GM21717 (cell line): Measurements from ENCODE around the gene VPS13D.
"Not testable (repeated sequence)": the region's sequence is repeated elsewhere in the genome, so short reads cannot be mapped to it uniquely, and the experiment has no call there.

ENCODE experiments used
- ATAC-seq: cut with Tn5 transposase; IDR thresholded peaks from one replicate; pipeline ENCODE4 v1.9.1; 2021; ENCODE audit warnings: mild to moderate bottlenecking, moderate library complexity; ENCODE audit not compliant: unreplicated experiment

VPS13D gene

DNA sequence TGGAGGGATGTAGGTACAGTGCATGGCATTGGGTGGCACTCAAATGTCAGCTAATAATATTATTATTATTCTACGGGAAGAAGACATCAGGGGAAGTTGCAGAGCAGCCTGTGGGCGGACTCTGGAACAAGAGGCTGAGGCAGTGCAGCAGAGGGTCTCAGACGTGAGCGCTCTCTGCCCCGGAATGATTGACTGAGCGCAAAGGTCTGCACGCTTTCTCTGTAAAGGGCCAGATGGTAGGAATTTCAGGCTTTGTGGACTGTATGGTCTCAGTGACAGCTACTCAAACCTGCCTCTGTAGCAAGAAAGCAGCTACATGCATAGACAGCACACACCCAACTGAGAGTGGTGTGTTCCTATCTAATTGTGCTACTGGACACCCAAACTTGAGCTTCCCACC is 29.6 kb upstream of the VPS13D start:
- no peak for ATAC-seq

DNA sequence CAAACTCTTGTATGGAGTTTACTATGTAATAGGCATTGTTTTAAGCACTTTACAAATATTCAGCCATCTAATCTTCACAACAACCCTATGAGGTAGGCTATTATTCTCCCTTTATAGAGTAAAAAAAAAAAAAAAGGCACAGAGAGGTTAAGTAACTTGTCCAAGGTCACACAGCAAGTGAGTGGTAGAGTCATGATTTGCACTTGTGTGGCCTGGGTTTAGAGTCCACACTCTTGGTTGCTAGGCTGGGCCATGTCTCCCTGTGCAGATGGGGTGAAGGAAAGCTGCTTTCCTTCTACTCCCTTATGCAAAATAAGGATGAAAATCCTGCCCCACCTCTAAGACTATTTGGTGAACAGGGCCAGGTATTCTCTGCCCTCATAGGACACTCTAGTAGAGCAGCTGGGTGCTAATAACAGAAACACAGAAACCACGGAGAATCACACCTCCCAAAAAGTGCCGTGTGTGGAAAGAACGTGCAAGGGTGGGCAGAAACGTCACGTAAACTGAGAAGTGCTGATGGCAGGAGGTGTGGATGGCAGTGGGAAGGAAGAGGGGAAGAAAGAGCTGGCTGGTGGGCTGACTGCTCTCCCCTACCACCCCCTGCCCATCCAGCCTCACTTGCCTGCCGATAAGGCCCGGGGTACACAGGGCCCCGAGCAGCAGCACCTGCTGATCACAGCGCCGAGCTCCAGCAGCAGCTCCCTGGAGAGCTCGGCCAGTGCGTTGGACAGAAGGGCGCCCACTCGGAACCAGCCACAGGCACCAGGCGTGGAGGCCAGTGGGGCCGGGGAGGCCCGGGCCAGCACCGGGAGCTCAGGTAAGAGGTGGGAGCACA is 28.3 kb upstream of the VPS13D start:
- ATAC-seq = no peak

DNA sequence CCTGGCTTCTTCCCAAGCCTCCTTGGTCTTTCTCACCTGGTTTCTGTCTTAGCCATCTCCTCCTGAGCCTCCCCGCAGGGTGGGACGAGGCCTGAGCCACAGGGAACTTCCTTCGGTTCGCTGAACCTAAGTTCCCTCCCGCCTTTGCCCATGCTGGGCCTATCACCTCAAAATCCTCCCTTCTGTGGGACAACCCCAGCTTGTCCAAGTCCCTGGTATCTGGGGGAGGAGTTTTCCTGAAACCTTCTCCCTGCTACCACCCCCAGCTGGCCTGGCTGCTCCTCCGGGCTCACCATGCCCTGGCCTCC is 27.7 kb upstream of the VPS13D start:
- ATAC-seq = no peak

DNA sequence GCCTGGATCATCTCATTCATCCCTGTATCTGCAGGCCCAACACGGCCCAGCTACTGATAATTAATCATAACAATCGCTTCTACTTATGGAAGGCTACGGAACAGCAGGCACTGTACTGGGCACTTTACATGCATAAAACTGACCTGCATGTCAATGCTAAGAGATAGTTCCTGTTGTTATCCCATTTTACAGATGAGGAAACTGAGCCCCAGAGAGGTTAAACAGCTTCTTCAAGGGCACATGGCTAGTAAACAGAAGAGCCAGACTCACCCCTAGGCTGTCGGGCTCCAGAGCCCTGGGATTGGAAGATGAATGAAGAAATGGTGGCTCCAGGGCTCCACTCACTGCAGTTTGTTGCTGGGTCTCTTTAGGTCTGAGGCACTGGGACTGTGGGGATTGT is 27.3 kb upstream of the VPS13D start:
- ATAC-seq = no peak

DNA sequence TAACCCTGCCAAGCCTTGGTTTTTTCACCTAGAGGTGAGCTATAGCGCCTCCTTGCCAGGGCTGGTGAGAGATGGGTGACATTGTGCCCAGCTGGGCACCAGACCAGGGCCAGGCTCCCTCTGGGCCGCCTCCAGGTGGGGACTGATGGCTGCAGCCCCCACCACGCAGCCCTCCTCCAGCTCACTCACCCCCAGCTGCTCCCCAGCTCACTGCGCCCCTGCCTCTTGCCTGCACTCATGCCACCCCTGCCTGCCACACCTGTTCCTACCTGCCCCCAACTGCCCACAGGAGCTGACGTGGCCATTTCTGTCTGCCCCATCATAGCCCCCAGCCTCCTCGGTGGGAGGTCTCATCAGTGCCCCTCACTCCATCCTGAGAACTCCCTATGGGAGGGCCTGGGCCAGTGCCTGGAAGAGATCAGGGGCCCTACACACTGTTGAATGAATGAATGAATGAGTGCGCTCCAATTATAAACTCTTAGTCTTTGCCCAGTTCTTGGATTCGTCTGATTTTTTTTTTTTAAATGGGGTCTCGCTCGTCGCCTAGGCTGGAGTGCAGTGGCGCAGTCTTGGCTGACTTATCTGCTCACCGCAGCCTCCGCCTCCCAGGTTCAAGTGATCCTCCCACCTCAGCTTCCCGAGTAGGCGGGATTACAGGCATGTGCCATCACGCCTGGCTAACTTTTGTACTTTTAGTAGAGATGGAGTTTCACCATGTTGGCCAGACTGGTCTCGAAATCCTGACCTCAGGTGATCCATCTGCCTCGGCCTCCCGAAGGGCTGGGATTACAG is 26.4 kb upstream of the VPS13D start:
- ATAC-seq = no peak

DNA sequence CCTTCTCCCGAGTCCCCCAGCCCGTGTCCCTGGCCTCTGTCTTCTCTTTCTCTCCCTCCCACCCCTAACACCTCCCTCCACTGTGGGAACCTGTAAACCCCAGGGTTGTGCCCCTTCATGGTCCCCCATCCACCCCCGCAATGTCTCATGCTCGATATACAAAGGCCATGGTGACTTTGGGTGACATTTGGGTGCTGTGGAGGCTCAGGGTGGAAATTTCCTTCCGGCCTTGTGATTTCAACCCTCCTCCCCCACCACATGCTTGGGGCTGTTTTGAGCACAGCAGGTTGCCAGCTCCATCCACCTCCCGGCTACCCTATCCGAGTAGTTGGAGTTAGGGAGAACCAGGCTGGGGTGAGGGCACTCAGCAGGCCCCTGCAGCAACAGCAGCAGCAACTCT is 25.7 kb upstream of the VPS13D start:
- ATAC-seq = no peak

DNA sequence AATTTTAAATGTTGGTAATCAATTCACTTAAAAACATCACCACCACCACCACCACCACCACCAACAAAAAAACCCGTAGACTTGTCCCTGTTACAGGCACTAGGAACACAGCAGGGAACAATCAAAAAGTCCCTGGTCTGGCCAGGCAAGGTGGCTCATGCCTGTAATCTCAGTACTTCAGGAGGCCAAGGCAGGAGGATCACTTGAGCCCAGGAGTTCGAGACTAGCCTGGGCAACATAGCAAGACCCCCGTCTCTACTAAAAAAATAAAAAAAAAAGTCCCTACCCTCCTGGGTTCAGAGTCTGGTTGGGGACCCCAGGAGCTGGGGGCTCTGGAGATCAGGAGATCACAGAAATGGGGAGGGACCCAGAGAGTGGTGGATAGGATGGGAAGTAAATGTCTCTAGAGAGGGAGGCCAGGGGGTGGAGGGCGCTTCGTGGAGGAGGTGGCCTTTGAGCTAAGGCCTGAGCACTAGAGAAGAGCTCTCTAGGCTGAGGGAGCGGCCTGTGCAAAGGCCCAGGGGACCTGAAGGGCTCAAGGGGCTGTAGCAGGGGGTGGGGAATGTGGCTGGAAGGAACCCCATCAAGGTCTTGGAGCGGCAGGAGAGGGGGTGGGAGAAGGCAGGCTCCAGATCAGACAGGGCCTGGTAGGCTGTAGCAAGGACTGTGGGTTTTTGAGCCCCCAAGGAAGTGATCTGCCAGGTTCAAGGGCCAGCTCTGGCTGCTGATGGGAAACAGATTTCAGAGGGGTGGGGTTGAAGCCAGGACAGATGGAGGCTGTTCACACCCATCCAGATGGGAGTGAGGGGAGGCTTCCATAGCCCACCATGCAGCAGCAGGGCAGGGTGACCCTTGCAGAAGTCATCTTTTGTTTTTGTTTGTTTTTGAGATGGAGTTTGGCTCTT is 24.8 kb upstream of the VPS13D start:
- ATAC-seq = no peak

DNA sequence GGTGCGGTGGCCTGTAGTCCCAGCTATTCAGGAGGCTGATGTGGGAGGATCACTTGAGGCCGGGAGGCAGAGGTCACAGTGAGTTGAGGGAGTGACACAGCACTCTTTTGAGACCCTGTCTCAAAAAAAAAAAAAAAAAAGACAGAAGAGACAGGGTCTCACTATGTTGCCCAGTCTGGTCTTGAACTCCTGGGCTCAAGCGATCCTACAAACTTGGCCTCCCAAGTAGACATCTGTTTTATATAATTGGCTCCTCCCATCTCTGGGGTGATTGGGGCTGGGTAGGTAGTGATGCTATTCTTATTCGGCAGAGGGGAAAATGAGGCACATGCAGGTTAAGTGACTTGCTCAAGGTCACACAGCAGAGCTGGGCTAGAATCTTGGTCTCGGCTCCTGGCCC is 23.6 kb upstream of the VPS13D start:
- no peak for ATAC-seq

DNA sequence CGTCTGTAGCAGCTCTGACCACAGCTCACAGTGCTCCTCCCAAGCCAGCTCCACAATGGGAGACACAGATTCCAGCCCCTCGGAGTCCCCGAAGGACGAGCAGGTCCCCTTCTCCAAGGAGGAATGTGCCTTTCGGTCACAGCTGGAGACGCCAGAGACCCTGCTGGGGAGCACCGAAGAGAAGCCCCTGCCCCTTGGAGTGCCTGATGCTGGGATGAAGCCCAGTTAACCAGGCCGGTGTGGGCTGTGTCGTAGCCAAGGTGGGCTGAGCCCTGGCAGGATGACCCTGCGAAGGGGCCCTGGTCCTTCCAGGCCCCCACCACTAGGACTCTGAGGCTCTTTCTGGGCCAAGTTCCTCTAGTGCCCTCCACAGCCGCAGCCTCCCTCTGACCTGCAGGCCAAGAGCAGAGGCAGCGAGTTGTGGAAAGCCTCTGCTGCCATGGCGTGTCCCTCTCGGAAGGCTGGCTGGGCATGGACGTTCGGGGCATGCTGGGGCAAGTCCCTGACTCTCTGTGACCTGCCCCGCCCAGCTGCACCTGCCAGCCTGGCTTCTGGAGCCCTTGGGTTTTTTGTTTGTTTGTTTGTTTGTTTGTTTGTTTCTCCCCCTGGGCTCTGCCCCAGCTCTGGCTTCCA is 22.9 kb upstream of the VPS13D start:
- no peak for ATAC-seq

DNA sequence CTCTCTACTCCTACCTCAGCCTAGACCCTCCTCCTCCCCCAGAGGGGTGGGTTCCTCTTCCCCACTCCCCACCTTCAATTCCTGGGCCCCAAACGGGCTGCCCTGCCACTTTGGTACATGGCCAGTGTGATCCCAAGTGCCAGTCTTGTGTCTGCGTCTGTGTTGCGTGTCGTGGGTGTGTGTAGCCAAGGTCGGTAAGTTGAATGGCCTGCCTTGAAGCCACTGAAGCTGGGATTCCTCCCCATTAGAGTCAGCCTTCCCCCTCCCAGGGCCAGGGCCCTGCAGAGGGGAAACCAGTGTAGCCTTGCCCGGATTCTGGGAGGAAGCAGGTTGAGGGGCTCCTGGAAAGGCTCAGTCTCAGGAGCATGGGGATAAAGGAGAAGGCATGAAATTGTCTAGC is 21.6 kb upstream of the VPS13D start:
- no peak for ATAC-seq

DNA sequence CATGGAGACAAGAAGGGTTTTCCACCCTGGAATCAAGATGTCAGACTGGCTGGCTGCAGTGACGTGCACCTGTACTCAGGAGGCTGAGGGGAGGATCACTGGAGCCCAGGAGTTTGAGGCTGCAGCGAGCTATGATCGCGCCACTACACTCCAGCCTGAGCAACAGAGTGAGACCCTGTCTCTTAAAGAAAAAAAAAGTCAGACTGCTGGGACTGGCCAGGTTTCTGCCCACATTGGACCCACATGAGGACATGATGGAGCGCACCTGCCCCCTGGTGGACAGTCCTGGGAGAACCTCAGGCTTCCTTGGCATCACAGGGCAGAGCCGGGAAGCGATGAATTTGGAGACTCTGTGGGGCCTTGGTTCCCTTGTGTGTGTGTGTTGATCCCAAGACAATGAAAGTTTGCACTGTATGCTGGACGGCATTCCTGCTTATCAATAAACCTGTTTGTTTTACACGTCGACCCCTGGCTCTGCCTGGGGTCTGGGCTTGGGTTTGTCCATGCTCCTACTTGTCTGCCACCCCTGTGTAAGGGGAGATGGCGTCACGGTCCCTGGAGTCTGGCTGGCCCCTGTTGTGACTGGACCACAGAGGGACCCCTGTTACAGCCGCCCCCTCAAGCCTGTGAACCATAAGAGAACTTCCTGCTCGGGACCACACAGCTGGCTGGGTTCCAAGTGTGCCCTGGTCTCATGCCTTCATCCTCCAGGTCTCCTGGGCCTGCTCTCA is 20.9 kb upstream of the VPS13D start:
- no peak for ATAC-seq

DNA sequence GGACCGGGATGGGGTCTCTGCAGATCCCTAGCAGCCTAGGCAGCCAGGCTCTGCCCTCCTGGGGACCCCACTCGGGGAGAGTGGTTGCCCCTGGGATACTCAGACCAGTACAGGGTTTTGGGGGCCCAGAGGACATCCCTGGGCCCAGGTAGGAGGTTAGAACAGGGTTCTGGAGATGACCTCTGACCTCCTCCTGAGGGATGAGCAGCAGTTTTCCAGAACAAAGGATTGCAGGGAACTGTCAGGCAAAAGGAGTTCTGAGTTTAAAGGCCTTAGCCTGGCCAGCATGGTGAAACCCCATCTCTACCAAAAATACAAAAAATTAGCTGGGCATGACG is 20.4 kb upstream of the VPS13D start:
- no peak for ATAC-seq

DNA sequence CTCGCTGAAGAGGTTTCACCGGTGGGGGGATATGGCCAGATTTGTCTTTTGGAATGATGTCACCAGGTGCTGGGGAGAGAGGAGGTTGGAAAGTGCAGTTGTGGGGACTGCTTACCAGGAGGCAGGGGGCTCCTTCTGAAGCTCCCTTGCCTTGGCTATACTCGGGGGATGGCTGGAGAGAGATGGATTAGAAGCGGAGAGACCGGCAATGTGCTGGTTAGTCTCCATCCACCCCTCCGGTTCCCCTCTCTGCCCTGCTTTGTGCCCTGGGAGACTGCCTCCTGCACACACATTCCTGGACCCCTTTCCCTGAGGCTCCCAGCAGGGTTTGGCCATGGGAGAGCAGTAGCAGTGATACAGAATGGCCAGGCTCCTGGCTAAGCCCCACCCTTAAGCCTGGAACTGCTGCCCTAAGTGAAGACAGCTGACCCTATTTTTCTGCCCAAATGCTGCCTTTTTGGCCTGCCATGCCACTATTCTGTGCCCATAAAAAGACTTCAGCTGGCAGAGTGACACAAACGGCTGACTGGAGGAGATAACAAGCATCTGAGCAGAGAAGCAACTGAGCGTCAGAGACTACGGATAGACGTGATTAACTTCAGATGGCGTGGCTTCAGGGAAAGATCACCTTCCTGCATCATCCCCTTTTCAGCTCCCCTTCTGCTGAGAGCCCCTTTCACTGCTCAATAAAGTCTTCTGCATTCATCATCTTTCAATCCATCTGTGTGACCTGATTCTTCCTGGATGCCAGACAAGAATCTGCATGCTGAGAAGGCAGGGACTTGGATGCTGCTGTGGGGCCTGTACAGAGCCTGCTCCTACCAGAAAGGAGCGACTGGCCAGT is 14.5 kb upstream of the VPS13D start:
- ATAC-seq = no peak

DNA sequence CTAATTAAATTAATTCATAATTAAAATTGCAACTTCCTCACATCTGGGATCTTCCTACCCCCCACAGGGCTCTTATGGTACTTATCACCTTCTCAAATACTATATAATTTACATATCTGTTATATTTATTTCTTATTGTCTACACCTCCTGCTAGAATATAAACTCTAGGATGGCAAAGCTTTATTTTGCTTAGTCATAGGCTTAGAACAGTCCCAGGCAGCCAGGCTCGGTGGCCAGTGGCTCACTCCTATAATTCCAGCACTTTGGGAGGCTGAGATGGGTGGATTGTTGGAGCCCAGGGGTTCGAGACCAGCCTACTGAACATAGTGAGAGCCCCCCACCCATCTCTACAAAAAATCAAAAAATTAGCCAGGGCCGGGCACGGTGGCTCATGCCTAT is 10.0 kb upstream of the VPS13D start:
- no peak for ATAC-seq

DNA sequence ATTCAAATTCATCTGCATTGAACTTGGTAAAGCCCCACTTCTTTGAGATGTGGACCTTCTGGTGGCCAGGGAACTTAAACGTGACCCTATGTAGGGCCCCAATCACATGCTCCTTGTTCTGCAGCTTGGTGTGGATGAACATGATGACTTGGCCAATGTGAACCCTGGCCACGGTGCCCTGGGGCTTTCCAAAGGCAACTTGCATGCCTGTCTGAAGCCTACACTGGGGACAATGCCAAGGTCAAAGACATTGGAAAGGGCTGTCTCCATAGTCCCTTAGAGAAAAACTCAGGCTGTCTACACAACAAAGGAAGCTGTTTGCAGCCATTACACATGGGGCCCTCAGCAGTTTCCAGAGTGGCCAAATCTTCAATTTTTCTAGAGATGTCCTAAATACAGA is 8.9 kb upstream of the VPS13D start:
- ATAC-seq = no peak

DNA sequence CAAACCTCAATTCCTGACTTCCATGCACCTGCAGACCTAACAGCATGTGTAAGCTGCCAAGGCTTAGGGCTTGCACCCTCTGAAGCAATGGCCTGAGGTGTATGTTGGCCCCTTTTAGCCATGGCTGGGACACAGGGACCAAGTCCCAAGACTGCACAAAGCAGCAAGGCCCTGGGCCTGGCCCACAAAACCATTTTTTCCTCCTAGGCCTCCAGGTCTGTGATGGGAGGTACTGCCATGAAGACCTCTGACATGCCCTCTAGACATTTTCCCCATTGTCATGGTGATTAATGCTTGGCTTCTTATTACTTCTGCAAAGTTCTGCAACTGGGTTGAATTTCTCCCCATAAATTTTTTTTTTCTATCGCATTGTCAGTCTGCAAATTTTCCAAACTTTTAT is 7.1 kb upstream of the VPS13D start:
- ATAC-seq = not testable (repeated sequence)

DNA sequence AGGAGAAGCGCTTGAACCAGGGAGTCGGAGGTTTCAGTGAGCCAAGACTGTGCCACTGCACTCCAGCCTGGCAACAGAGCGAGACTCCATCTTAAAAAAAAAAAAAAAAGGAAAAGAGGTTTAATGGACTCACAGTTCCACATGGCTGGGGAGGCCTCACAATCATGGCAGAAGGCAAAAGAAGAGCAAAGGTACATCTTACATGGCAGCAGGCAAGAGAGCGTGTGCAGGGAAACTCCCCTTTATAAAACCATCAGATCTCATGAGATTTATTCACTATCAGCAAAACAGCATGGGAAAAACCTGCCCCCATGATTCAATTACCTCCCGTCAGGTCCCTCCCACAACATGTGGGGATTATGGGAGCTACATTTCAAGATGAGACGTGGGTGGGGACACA is 5.7 kb upstream of the VPS13D start:
- not testable (repeated sequence) for ATAC-seq

DNA sequence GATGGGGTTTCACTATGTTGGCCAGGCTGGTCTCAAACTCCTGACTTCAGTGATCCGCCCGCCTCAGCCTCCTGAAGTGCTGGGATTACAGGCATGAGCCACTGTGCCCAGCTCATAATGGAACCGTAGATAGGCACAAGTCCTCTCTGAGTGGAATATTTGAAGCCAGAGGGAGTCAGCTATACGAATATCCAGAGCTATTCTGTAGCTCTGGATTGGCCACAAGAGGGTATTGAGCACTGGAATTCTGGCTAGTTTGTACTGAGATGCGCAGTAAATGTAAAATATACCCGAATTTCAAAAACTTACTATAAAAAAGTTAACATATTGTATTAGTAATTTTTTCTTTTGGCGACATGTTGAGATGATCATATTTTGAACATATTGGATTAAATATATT is 851 bp upstream of the VPS13D start:
- ATAC-seq = no peak

DNA sequence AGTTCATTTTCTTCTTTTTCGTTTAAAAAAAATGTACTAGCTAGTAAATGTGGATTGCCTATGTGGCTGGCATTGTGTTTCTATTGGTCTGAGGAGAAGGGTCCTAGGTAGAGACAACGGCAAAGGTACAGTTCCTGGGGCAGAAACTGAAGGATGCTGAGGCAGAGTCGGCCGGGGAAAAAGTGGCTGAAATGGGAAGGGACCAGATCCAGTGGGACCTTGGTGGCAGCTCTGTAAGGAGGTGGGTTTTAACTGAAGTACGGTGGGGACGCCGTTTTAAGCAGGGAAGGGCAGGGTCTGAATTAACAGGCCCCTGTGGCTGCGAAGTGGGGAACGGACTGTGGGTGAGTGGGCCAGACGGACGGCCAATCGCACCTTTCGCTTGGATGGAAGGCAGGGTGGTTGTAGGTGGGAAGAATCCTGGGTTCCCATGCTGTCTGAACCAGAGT is 420 bp upstream of the VPS13D start:
- no peak for ATAC-seq
